HG03520 (cell line): ENCODE results near the gene SHISA6.

Source experiments
- ATAC-seq: cut with Tn5 transposase; IDR thresholded peaks from one replicate; pipeline ENCODE4 v1.9.1; 2021; ENCODE audit warnings: mild to moderate bottlenecking, moderate library complexity; ENCODE audit not compliant: unreplicated experiment

Gene SHISA6

DNA sequence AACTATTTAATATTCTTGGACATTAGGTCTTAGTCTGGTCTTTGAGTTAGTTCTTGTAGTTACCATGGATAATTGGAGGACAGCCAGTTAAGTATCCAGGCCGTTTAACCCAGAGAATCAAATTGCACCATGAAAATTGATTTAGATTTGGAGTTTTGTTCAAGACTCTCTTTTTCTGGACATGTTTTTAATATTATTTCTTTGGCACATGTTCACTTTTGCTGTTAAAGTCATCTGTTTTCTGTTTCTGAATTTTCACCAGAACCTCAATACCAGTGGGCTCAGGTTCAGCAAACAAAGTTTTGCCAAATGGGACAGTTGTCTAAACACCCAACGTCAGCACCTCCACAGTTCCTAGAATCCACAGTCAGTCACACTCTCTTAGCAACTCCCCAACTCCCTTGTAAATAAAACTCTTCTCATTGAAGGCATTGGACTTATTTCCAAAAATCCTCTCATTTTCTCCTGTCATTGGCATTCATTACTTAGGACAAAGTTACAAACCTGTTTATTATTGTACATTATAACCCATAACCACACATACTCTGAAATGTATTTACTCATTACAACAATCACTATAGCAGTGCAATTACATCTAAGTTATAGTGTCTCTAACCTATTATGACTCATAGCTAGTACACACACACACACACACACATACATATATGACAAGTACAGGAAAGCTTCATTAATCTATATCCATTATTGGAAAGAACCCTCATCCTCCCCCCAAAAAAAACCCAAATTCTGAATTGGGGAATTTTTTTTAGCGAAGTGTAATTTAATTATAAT lies 323.8 kb downstream of the SHISA6 start:
- ATAC-seq: no peak

DNA sequence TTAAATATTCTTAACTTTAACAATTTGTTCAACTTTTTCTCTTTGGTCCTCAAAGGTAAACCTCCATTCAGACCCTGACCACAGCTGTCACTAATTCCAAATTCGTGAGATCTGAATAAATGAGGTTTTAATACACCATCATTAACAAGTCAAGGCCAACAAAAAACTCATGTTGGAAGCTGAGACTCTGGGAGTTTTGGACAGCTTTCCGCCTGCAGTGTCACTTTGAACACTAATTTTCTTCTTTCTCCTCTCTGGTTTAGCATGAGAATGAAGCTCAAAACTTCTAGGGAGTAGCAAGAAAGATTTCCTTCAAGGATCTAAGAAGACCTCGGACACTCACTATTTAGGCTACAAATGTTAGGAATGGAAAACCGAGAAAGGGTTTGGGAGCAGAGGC lies 324.6 kb downstream of the SHISA6 start:
- ATAC-seq: no peak

DNA sequence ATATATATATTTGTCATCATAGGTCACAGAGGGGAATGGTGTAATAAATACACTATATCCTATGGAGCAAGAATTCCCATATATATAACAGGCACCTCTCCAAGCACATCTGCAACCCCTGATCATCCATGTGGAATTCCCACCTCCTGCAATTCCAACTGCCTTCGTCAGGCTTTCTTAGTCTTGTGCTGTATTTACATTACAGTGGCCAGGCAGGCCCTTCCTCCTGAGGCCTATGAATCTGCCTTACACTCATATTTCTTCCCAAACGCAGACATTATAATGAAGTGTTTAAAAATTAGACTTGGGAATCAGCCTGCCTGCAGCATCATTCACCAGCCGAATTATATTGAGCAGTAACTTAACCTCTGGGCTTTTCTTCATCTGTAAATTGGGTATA lies 338.0 kb downstream of the SHISA6 start:
- ATAC-seq: no peak

DNA sequence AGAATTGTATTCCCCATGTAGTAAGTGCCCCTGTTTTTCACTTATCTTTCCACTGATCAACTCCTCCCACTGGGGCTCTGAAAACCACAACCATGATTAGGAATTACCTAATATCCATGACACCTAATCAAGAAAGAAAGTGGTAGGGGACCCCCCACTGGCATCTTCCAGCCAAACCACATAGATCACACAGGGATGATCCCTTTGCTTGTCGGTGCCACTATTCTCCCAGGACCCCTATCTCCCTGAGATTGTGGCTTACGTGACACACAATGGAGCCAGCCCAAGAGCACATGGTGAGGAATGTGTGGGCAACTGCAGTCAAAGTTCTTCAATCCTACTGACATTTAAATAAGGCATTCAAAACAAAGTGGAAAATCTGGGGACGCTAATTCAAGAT lies 339.7 kb downstream of the SHISA6 start:
- no peak for ATAC-seq

DNA sequence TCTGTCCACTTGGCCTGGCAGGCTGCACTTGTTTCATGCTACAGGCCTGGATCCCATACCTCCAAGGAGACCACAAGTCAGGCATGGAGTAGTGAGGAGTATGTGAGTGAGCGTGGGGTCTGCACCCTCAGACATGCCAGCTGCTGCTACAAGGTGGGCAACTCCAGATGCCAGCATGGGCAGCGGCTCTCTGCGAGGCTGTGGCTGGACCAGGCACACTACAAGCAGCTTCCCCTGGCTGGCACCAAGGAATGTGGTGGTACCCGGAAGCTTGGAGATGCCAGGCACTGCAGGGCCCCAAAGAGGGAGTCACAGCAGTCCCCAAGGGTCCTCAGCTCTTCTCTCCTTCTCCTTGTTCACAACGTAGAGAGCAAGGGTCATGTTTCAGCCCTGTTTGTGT lies 341.2 kb downstream of the SHISA6 start:
- no peak for ATAC-seq

DNA sequence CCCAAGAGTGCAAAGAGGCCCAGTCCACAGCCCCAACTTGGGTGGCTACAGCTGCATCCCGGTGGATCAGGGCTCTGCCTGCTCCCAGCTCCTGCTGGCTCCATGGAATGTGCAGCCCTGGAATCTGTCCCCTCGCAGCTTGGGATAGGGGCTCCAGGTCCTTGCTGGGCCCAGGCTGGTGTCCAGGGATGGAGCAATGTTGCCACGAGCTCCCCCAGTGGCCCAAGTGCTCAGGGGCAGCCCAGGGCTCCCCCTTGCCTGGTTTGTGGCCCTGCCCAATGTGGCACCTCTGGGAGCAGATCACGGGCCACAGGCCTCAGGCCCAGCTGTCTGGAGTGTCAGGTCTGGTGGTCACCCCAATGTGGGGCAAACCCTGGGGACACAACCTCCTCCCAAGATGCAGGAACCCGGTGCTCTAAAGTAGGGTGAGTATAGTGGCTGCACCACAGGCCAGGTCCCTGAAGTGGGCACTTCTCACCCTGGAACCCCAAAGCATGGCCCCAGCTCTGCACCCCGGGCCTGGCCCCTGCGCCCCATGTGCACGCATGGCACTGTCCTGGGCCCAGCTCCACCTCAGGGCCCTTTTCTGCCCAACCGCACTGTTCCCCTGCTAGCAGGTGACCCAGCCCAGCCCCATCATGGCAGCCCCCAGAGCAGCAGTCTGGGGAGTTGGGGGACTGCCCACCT lies 342.4 kb downstream of the SHISA6 start:
- no peak for ATAC-seq

DNA sequence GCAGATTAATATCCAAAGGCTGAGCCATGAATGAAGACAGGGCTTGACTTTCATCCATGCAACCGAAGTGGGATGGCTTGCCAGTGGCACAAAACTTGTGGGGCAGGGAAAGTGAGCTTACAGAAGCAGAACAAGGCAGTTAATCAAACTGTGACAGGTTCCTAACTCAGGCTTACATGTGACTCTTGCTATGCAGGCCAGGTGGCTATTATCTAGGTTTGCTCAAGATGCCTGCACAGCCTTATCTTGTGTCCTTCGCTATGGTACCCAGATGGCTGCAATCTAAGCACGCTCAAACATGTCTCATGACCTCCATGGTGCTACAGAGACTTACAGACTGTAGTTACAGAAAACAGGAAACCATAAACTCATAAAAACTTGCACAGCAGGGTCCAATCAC lies 348.7 kb downstream of the SHISA6 start:
- ATAC-seq: no peak

DNA sequence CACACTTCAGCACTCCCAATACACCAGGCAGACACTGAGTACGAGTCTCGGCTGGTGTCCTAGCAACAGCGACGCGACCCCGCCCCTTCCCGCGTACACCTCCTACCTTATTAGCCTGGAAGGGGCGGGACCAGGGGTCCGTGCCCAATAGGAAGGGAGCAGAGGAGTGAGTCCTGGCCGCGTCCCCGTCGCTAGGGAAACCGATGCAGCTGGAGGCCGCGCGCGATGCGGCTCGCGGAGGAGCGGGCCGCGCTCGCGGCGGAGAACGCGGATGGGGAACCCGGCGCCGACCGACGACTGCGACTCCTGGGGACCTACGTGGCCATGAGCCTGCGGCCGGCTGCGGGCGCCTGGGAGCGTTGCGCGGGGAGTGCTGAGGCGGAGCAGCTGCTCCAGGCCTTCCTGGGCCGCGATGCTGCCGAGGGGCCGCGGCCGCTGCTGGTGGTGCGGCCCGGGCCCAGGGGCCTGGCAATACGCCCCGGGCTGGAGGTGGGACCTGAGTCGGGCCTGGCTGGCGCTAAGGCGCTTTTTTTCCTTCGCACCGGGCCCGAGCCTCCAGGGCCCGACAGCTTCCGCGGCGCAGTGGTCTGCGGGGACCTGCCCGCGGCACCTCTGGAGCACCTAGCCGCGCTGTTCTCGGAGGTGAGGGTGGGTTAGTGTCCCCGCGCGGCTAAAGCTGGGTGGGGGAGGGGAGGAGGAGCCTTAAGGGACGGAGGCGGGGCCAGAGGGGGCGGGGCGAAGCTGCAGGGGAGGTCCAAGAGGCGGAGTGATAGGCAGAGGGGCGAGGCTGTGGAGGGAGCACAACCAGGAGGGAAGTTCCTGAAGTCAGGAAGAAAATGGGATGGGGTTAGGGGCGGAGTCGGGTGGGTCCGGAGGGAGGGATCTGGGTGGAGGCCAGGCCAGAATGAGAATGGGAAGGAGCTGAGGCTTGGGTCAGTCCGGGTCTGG lies 357.5 kb downstream of the SHISA6 start, which contains the start of gene DNAH9:
Gene DNAH9, plus strand, starts transcription at position 197 of the 948 bp plus-strand sequence. Its CDS starts 29 bp downstream, at position 226.
- no peak for ATAC-seq

DNA sequence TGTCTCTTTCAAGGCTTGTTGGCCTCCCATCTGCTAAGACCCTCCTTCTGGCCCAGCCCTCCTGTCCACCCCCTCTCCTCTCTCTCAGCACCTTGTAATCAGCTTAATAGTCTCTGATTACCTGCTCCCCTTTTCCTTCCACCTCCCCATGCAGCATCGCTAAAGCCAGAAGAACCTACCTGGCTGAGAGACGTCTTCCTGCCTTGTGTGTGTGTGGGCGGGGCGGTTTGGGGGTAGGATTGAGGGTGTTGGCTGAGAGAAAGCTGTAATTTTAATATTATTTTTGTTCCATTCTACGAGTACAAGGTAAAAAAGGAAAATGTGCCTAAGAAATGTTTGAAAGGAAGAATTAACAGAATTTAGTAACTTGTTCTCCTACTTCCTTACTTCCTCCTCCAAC lies 360.6 kb downstream of the SHISA6 start:
- ATAC-seq: no peak

DNA sequence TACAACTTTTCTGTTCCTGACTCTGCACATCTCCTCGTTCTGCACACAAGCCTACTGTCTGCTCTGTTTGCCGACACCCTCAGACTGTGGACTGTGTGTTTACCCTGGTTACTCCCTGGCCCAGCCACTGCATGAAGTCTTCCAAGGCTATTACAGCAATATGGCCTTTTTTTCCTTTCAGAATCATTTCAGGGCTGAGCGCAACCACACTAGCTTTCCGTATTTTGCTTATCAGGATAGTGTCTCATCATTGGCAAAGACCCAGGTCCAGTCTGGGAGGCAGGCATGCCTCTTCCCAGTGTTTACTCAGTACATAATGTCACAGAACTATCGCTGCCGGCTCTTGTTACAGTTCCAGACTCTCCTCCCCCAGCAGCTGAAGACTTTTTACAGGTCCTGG lies 367.4 kb downstream of the SHISA6 start:
- ATAC-seq: no peak

DNA sequence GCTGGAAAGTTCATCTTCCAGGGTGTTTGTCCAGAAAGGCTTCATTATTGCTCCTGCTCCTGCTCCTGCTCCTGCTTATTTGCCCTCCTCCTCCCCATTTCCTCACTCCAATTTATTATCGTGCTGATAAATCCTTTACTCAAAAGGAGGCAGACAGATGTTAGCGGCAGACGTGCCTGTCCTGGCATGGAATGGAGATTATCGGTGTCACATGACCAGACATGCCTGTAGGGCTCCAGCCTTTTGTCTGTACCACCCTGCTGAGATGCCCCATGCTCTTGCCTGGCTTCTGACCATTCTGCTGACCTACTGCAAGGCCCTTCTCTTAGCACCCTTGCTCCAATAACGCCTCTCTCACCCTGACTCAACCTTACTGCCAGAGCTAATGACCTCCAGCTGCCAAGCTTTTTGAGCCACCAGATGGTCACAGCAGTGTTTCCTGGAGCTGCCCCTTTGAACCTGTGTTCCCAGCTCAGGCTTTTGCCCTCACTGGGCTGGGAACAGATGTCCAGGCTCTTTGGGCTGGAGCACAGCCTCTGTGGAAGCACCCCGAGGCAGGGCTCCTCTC lies 370.1 kb downstream of the SHISA6 start:
- no peak for ATAC-seq

DNA sequence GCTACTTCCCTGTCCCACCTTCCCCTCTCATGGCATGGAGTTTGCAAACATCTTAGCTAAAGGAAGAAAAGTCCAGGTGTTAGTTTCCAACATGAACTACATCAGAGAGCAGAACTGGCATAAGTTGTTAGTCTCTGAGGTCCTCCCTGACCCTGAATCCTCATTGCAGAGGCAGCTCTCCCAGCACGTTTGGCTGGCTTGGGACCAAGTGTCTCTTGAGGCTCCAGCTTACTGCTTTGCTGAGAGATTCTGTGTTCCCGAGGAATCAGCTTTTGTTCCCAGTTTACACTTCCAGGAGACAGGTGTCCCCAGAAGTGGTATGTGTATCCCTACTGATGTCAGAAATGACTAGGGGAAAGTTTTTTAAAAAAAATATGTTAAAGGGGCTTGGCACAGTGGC lies 371.9 kb downstream of the SHISA6 start:
- ATAC-seq: no peak
